ENCODE measurements around the gene ADNP. TPM values are rescaled to one million over a fixed set of nuclear protein-coding genes. Genes with fewer than 3 reads are reported as not detected.

Gene ADNP
- total RNA-seq, 5 donors from 2014 or later (not counting 1 experiment from before 2014, with no cell fraction given): 57.4 to 66.8 (median 61.7) TPM

DNA sequence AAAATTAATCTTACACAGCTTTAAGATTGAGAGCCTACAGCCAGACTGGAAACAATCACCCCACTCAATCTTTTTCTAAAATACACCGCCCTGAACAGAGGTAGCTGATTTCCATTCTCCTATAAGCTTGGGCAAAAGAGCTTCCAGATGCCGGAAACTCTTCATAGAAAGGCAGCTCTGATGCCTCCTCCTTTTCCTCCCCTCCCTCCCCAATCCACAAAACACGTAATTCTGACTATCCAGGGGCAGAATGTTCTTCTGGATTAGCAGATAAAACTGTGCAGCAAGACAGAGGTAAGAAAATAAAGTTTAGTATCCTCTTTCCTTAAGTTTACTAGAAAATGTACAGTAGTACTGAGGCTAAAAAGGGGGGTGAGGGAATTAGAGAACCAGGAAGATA, 15.8 kb downstream of the ADNP start:
- POLR2A ChIA-PET: interaction anchor here in 1 of 2 donors (0.6 to 0.7 kb wide), 2 partner anchors 14 to 121 kb away, joined by 3 to 4 read pairs; partner anchors contain the start of gene BCAS4
- Mint-ChIP-seq H3K27me3 (no peaks in the 10 kb centered on the region), H3K9me3 (no peaks in the 10 kb centered on the region), H3K4me3 (no peak overlapping the region), H3K4me1 (peaks cover 85 to 89% (median 89%) of the 10 kb centered on the region in 3 donors), H3K27ac (peak overlapping the region; percentile 23 to 72), H3K36me3 (peaks cover 14% of the 10 kb centered on the region)
- Histone ChIP-seq H3K4me1 (ENCODE audit: control insufficient read depth in 1 of 2, extremely low read depth in 1 of 2, insufficient read depth in 2 of 2, low read length in 2 of 2) (peaks cover 25 to 26% of the 10 kb centered on the region in 2 experiments), H3K27ac (ENCODE audit: low read length) (no peak overlapping the region), H3K4me3 (ENCODE audit: control insufficient read depth in 1 of 2, extremely low read depth in 1 of 2, low read length in 1 of 2) (no peak overlapping the region), H3K36me3 (ENCODE audit: control insufficient read depth in 2 of 2, extremely low read depth in 1 of 2, insufficient read depth in 1 of 2, low read length in 1 of 2) (peaks cover 2 to 3% of the 10 kb centered on the region in 2 donors), H3K9me3 (no peaks in the 10 kb centered on the region), H3K27me3 (replicated peaks in 1 of 2; ENCODE audit: control insufficient read depth in 2 of 2, extremely low read depth in 1 of 2, insufficient read depth in 2 of 2, low read length in 1 of 2) (no peaks in the 10 kb centered on the region)
- 100% methylated on average over 2 of the region's 3 CpGs for WGBS (ENCODE audit: insufficient coverage)
- DNase-seq (no peak), ATAC-seq (replicated peaks in 1 of 4) (no peak)
- CTCF ChIA-PET: interaction anchor here (0.6 to 2.8 kb wide), 6 partner anchors 11 to 170 kb away, joined by 3 to 12 read pairs (median 7); partner anchors contain the start of genes ADNP (in 1 of the 2) and BCAS4 (in 1 of the 2)

DNA sequence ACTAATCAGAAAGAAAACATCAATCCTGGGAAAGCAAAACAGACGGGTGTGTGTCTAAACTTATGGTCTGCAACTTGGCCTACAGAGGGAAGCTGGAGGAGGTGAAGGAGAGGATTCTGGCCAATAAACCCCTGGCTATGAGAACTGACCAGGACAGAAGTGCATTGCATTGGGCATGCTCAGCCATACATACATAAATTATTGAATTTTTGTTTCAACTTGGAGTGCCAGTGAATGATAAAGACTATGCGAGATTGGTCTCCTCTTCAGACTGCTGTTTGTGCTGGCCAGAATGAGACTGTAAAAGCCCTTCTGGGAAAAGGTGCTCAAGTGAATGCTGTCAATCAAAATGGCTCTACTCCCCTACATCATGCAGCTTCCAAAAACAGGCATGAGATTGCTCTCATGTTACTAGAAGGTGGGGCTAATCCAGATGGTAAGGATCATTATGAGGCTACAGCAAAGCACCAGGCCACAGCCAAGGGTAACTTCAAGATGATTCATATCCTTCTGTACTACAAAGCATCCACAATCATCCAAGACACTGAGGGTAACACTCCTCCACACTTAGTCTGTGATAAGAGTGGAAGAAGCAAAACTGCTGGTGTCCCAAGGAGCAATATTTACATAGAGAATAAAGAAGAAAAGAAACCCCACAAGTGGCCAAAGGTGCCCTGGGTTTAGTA, 17.4 kb downstream of the ADNP start:
- Histone ChIP-seq H3K27me3 (replicated peaks in 1 of 2; ENCODE audit: control insufficient read depth in 2 of 2, extremely low read depth in 1 of 2, insufficient read depth in 2 of 2, low read length in 1 of 2) (no peaks in the 10 kb centered on the region), H3K9me3 (no peaks in the 10 kb centered on the region), H3K4me3 (ENCODE audit: control insufficient read depth in 1 of 2, extremely low read depth in 1 of 2, low read length in 1 of 2) (no peak overlapping the region), H3K36me3 (ENCODE audit: control insufficient read depth in 2 of 2, extremely low read depth in 1 of 2, insufficient read depth in 1 of 2, low read length in 1 of 2) (peaks cover 0 to 2% of the 10 kb centered on the region in 2 donors), H3K4me1 (ENCODE audit: control insufficient read depth in 1 of 2, extremely low read depth in 1 of 2, insufficient read depth in 2 of 2, low read length in 2 of 2) (peaks cover 25 to 27% of the 10 kb centered on the region in 2 experiments), H3K27ac (ENCODE audit: low read length) (no peak overlapping the region)
- no peaks in the 10 kb centered on the region for H3K9me3 Mint-ChIP-seq
- H3K4me1 Mint-ChIP-seq: peaks cover 83 to 88% (median 84%) of the 10 kb centered on the region in 3 donors
- no CpG with 5 or more reads among the region's 2 CpGs for WGBS (ENCODE audit: insufficient coverage)
- ChIA-PET CTCF (interaction anchor here in 1 of 2 donors (1.7 kb wide), 1 partner anchor 119 kb away, joined by 12 read pairs; the partner anchor contains the start of gene BCAS4), POLR2A (interaction anchor here in 1 of 2 donors (0.8 kb wide), 1 partner anchor 44 kb away, joined by 3 read pairs; no protein-coding TSS in a partner anchor)
- no peaks in the 10 kb centered on the region for H3K27me3 Mint-ChIP-seq
- DNase-seq (no peak), ATAC-seq (replicated peaks in 1 of 4) (peak; percentile 37 to 71 (median 65))
- peaks cover 9% of the 10 kb centered on the region for H3K36me3 Mint-ChIP-seq
- peak overlapping the region; percentile 5 to 51 for H3K27ac Mint-ChIP-seq
- H3K4me3 Mint-ChIP-seq: no peak overlapping the region

DNA sequence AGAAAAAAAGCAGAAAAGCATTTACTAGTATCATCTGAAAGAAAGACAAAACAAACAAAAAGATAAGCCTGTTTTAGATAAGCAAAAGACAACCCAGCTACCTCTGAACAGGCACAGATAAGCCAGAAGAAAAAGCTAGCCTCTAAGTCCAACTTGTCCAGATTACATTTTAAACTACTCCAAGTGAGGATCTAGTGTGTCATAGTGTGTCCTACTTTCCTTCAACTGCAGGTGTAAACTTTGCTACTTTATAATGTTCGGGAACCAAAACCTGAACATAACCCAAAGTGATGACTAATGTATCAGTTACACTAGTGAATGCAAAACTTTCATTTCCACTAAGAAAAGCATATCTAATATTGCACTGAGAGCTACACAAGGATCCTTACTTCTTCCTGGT, 19.5 kb downstream of the ADNP start:
- Histone ChIP-seq H3K27me3 (replicated peaks in 1 of 2; ENCODE audit: control insufficient read depth in 2 of 2, extremely low read depth in 1 of 2, insufficient read depth in 2 of 2, low read length in 1 of 2) (no peaks in the 10 kb centered on the region), H3K36me3 (ENCODE audit: control insufficient read depth in 2 of 2, extremely low read depth in 1 of 2, insufficient read depth in 1 of 2, low read length in 1 of 2) (no peaks in the 10 kb centered on the region), H3K4me1 (ENCODE audit: control insufficient read depth in 1 of 2, extremely low read depth in 1 of 2, insufficient read depth in 2 of 2, low read length in 2 of 2) (peaks cover 15 to 34% of the 10 kb centered on the region in 2 experiments), H3K27ac (ENCODE audit: low read length) (no peak overlapping the region), H3K4me3 (ENCODE audit: control insufficient read depth in 1 of 2, extremely low read depth in 1 of 2, low read length in 1 of 2) (no peak overlapping the region), H3K9me3 (no peaks in the 10 kb centered on the region)
- Mint-ChIP-seq H3K36me3 (peaks cover 15% of the 10 kb centered on the region), H3K27ac (peak overlapping the region; percentile 12 to 53), H3K27me3 (no peaks in the 10 kb centered on the region), H3K4me1 (peaks cover 73 to 80% (median 75%) of the 10 kb centered on the region in 3 donors), H3K4me3 (no peak overlapping the region), H3K9me3 (no peaks in the 10 kb centered on the region)
- ATAC-seq (replicated peaks in 1 of 4) (no peak), DNase-seq (no peak)
- ChIA-PET CTCF (interaction anchor here (0.7 to 4.9 kb wide), 4 partner anchors 17 to 378 kb away, joined by 3 to 24 read pairs (median 4); no protein-coding TSS in a partner anchor), POLR2A (interaction anchor here in 1 of 2 donors (0.6 kb wide), 1 partner anchor 9 kb away, joined by 5 read pairs; no protein-coding TSS in a partner anchor)
- no CpG with 5 or more reads among the region's 1 CpG for WGBS (ENCODE audit: insufficient coverage)

DNA sequence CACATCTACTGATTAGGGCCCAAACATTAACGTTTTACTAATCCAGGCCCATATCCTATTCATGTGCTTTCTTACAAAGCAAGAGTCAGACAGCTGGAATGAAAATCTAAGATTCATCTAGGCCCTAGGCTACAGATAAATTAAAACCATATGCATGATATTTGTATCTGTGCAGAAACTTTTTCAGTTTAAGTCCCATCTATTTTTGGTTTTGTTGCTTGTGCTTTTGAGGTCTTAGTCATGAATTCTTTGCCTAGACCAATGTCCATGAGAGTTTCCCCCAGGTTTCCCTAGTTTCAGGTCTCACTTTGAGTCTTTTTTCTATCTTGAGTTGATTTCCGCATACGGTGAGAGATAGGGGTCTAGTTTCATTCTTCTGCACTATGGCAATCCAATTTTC, 20.2 kb downstream of the ADNP start:
- Histone ChIP-seq H3K9me3 (no peaks in the 10 kb centered on the region), H3K4me1 (ENCODE audit: control insufficient read depth in 1 of 2, extremely low read depth in 1 of 2, insufficient read depth in 2 of 2, low read length in 2 of 2) (peaks cover 12 to 31% of the 10 kb centered on the region in 2 experiments), H3K27ac (ENCODE audit: low read length) (no peak overlapping the region), H3K4me3 (ENCODE audit: control insufficient read depth in 1 of 2, extremely low read depth in 1 of 2, low read length in 1 of 2) (no peak overlapping the region), H3K36me3 (ENCODE audit: control insufficient read depth in 2 of 2, extremely low read depth in 1 of 2, insufficient read depth in 1 of 2, low read length in 1 of 2) (no peaks in the 10 kb centered on the region), H3K27me3 (replicated peaks in 1 of 2; ENCODE audit: control insufficient read depth in 2 of 2, extremely low read depth in 1 of 2, insufficient read depth in 2 of 2, low read length in 1 of 2) (no peaks in the 10 kb centered on the region)
- Mint-ChIP-seq H3K27ac (peak overlapping the region in 1 of 2 donors; percentile 53), H3K27me3 (no peaks in the 10 kb centered on the region), H3K9me3 (no peaks in the 10 kb centered on the region), H3K4me3 (no peak overlapping the region), H3K36me3 (peaks cover 15% of the 10 kb centered on the region), H3K4me1 (peaks cover 71 to 79% (median 72%) of the 10 kb centered on the region in 3 donors)
- DNase-seq (no peak), ATAC-seq (replicated peaks in 1 of 4) (no peak)
- ChIA-PET CTCF (interaction anchor here (0.6 to 4.9 kb wide), 4 partner anchors 18 to 377 kb away, joined by 3 to 24 read pairs (median 5); no protein-coding TSS in a partner anchor), POLR2A (interaction anchor here (0.5 to 0.6 kb wide), 2 partner anchors 9 to 915 kb away, joined by 5 to 7 read pairs; no protein-coding TSS in a partner anchor)
- 80% methylated on average over 1 of the region's 3 CpGs for WGBS (ENCODE audit: insufficient coverage)

DNA sequence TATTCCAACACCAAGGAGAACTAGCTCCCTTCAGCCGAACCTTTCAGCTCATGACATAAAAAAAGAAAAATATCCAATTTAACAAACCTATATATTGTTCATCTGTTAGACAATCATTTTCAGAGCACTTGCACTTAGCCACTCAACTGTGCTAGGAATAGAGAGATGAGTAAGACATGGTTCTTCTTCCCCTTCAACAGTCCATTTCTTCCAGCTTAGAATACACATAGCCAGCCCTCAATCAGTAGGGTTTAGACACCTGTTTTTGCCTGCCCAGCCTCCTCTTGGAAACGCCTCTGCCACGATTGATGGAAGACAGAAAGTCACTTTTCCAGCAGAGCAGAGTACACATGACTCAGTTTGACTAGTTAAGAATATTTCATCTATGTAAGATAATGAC, 21.8 kb downstream of the ADNP start:
- Histone ChIP-seq H3K4me3 (ENCODE audit: control insufficient read depth in 1 of 2, extremely low read depth in 1 of 2, low read length in 1 of 2) (no peak overlapping the region), H3K36me3 (ENCODE audit: control insufficient read depth in 2 of 2, extremely low read depth in 1 of 2, insufficient read depth in 1 of 2, low read length in 1 of 2) (no peaks in the 10 kb centered on the region), H3K27ac (ENCODE audit: low read length) (no peak overlapping the region), H3K27me3 (replicated peaks in 1 of 2; ENCODE audit: control insufficient read depth in 2 of 2, extremely low read depth in 1 of 2, insufficient read depth in 2 of 2, low read length in 1 of 2) (no peaks in the 10 kb centered on the region), H3K9me3 (no peaks in the 10 kb centered on the region), H3K4me1 (ENCODE audit: control insufficient read depth in 1 of 2, extremely low read depth in 1 of 2, insufficient read depth in 2 of 2, low read length in 2 of 2) (peaks cover 3 to 30% of the 10 kb centered on the region in 2 experiments)
- ChIA-PET POLR2A (interaction anchor here in 1 of 2 donors (1.2 kb wide), 1 partner anchor 12 kb away, joined by 3 read pairs; no protein-coding TSS in a partner anchor), CTCF (interaction anchor here (0.6 to 4.9 kb wide), 6 partner anchors 10 to 176 kb away, joined by 3 to 24 read pairs (median 4); no protein-coding TSS in a partner anchor)
- peak overlapping the region in 1 of 2 donors; percentile 69 for H3K27ac Mint-ChIP-seq
- no peak overlapping the region for H3K4me3 Mint-ChIP-seq
- DNase-seq: no peak
- no CpG with 5 or more reads among the region's 3 CpGs for WGBS (ENCODE audit: insufficient coverage)
- no peaks in the 10 kb centered on the region for H3K9me3 Mint-ChIP-seq
- peaks cover 69 to 81% (median 72%) of the 10 kb centered on the region in 3 donors for H3K4me1 Mint-ChIP-seq
- no peak for ATAC-seq (replicated peaks in 1 of 4)
- H3K27me3 Mint-ChIP-seq: no peaks in the 10 kb centered on the region
- peaks cover 15% of the 10 kb centered on the region for H3K36me3 Mint-ChIP-seq

DNA sequence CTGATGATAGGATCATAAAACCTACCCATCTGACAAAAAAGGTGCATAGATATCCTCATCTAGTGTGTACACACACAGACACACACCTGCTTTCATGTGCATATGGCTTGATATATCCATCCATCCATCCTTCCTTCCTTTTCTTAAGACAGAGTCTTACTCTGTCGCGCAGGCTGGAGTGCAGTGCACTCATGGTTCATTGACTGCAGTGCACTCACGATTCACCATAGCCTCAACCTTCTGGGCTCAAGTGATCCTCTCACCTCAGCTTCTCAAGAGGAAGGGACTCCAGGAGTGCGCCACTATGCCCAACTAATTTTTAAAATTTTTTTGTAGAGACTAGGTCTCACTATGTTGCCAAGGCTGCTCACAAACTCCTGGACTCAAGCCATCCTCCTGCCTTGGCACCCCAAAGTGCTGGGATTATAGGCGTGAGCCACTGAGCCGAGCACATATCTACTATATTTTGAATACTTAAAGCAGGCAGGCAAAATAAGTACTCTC, 27.1 kb downstream of the ADNP start:
- 88% methylated on average over 3 of the region's 6 CpGs for WGBS (ENCODE audit: insufficient coverage)
- H3K27me3 ChIP-seq (replicated peaks in 1 of 2; ENCODE audit: control insufficient read depth in 2 of 2, extremely low read depth in 1 of 2, insufficient read depth in 2 of 2, low read length in 1 of 2): no peaks in the 10 kb centered on the region
- peaks cover 0 to 40% of the 10 kb centered on the region in 2 donors for H3K36me3 ChIP-seq (ENCODE audit: control insufficient read depth in 2 of 2, extremely low read depth in 1 of 2, insufficient read depth in 1 of 2, low read length in 1 of 2)
- peaks cover 0 to 12% of the 10 kb centered on the region in 2 experiments for H3K4me1 ChIP-seq (ENCODE audit: control insufficient read depth in 1 of 2, extremely low read depth in 1 of 2, insufficient read depth in 2 of 2, low read length in 2 of 2)
- H3K36me3 Mint-ChIP-seq: peaks cover 29% of the 10 kb centered on the region
- peak overlapping the region; percentile 43 to 71 for H3K27ac Mint-ChIP-seq
- no peaks in the 10 kb centered on the region for H3K9me3 Mint-ChIP-seq
- ATAC-seq (replicated peaks in 1 of 4) (no peak), DNase-seq (no peak)
- no peaks in the 10 kb centered on the region for H3K9me3 ChIP-seq
- no peak overlapping the region for H3K4me3 ChIP-seq (ENCODE audit: control insufficient read depth in 1 of 2, extremely low read depth in 1 of 2, low read length in 1 of 2)
- peaks cover 49 to 64% (median 60%) of the 10 kb centered on the region in 3 donors for H3K4me1 Mint-ChIP-seq
- ChIA-PET POLR2A (no interaction called here), CTCF (no interaction called here)
- no peak overlapping the region for H3K27ac ChIP-seq (ENCODE audit: low read length)
- H3K27me3 Mint-ChIP-seq: no peaks in the 10 kb centered on the region
- H3K4me3 Mint-ChIP-seq: no peak overlapping the region

Measured in T-cell (primary cell).